Measurements from ENCODE around the gene VWA8. TPM values are rescaled to one million over a fixed set of nuclear protein-coding genes. Genes with fewer than 3 reads are reported as not detected.

The VWA8 gene
- total and polyA plus RNA-seq, 4 donors: 7.1 to 50.3 (median 12.4) TPM

DNA sequence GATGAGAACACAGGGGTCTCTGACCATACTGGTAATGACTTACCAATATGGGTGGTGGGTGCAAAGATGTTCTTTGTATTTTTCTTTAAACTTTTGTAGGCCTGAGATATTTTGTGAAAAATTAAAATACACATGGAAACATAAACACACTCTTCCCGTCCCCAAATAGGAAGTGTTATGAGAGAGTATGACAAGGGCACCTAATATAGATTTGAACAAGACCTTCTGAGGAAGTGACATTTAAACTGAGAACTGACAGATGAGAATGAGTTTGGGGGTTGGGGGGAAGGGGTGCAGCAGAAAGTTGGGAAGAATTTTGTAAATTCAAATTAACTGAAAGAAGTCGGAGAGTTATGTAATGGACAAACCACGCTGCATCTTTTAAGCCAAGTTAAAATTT lies 279.3 kb downstream of the VWA8 start:
- no peak overlapping the region for H3K27ac ChIP-seq (ENCODE audit: low read depth in 1 of 2, low read length in 2 of 2)
- 89% methylated on average over 3 of the region's 3 CpGs for WGBS

DNA sequence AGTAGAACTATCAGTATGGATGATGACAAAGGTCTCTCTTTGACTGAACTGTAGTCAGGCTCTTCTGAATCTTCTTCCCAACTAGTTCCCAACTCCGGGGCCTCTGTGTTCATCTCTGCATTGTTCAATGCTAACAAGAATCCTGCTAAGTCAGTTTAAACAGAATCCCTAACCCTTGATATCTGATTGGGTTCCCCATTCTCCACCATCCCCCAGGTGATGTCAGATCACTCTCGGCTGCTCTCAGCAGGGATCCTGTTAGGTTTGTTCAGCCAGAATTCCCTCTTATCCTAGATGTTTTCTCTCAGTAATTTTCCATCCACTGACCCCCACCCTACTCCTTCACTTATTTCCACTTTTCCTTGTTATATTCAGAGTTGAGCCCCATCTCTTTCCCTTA lies 280.0 kb downstream of the VWA8 start:
- Histone ChIP-seq H3K4me1 (ENCODE audit: control insufficient read depth in 4 of 4, insufficient read depth in 4 of 4, low read length in 3 of 4) (no peaks in the 10 kb centered on the region), H3K36me3 (ENCODE audit: control insufficient read depth in 4 of 4, insufficient read depth in 3 of 4, low read depth in 1 of 4, low read length in 3 of 4) (peaks cover 3 to 27% (median 20%) of the 10 kb centered on the region in 4 donors), H3K4me3 (ENCODE audit: low read depth in 1 of 3, low read length in 3 of 3) (no peak overlapping the region), H3K27ac (ENCODE audit: low read depth in 1 of 2, low read length in 2 of 2) (no peak overlapping the region), H3K27me3 (ENCODE audit: control insufficient read depth in 4 of 4, insufficient read depth in 4 of 4, low read length in 3 of 4) (no peaks in the 10 kb centered on the region), H3K9ac (ENCODE audit: low read depth in 1 of 2, low read length in 2 of 2) (no peak overlapping the region), H3K9me3 (ENCODE audit: control insufficient read depth in 4 of 4, low read length in 3 of 4) (no peaks in the 10 kb centered on the region)
- no peak for DNase-seq (ENCODE audit: low spot score)
- TF ChIP-seq HNF4A (conservative IDR thresholded peaks at IDR 0.05) (no peak), JUND (IDR thresholded peaks at IDR 0.05) (no peak), SP1 (IDR thresholded peaks at IDR 0.05) (no peak), HNF4G (IDR thresholded peaks at IDR 0.05) (no peak), GABPA (IDR thresholded peaks at IDR 0.05 in 1 of 2, conservative IDR thresholded peaks at IDR 0.05 in 1 of 2) (no peak), FOXA2 (IDR thresholded peaks at IDR 0.05) (no peak), NR2F2 (IDR thresholded peaks at IDR 0.05) (no peak), FOXA1 (IDR thresholded peaks at IDR 0.05) (no peak), TAF1 (conservative IDR thresholded peaks at IDR 0.05) (no peak), RAD21 (IDR thresholded peaks at IDR 0.05) (no peak), EGR1 (IDR thresholded peaks at IDR 0.05; ENCODE audit: low read depth in 2 of 2) (no peak), YY1 (IDR thresholded peaks at IDR 0.05) (no peak)
- TF ChIP-seq, protein P1, sequence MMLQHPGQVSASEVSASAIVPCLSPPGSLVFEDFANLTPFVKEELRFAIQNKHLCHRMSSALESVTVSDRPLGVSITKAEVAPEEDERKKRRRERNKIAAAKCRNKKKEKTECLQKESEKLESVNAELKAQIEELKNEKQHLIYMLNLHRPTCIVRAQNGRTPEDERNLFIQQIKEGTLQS (IDR thresholded peaks at IDR 0.05): no peak
- TF ChIP-seq, protein P2, sequence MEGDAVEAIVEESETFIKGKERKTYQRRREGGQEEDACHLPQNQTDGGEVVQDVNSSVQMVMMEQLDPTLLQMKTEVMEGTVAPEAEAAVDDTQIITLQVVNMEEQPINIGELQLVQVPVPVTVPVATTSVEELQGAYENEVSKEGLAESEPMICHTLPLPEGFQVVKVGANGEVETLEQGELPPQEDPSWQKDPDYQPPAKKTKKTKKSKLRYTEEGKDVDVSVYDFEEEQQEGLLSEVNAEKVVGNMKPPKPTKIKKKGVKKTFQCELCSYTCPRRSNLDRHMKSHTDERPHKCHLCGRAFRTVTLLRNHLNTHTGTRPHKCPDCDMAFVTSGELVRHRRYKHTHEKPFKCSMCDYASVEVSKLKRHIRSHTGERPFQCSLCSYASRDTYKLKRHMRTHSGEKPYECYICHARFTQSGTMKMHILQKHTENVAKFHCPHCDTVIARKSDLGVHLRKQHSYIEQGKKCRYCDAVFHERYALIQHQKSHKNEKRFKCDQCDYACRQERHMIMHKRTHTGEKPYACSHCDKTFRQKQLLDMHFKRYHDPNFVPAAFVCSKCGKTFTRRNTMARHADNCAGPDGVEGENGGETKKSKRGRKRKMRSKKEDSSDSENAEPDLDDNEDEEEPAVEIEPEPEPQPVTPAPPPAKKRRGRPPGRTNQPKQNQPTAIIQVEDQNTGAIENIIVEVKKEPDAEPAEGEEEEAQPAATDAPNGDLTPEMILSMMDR (IDR thresholded peaks at IDR 0.05; ENCODE audit: low read depth, low read length, missing input control): no peak
- TF ChIP-seq, protein P3, sequence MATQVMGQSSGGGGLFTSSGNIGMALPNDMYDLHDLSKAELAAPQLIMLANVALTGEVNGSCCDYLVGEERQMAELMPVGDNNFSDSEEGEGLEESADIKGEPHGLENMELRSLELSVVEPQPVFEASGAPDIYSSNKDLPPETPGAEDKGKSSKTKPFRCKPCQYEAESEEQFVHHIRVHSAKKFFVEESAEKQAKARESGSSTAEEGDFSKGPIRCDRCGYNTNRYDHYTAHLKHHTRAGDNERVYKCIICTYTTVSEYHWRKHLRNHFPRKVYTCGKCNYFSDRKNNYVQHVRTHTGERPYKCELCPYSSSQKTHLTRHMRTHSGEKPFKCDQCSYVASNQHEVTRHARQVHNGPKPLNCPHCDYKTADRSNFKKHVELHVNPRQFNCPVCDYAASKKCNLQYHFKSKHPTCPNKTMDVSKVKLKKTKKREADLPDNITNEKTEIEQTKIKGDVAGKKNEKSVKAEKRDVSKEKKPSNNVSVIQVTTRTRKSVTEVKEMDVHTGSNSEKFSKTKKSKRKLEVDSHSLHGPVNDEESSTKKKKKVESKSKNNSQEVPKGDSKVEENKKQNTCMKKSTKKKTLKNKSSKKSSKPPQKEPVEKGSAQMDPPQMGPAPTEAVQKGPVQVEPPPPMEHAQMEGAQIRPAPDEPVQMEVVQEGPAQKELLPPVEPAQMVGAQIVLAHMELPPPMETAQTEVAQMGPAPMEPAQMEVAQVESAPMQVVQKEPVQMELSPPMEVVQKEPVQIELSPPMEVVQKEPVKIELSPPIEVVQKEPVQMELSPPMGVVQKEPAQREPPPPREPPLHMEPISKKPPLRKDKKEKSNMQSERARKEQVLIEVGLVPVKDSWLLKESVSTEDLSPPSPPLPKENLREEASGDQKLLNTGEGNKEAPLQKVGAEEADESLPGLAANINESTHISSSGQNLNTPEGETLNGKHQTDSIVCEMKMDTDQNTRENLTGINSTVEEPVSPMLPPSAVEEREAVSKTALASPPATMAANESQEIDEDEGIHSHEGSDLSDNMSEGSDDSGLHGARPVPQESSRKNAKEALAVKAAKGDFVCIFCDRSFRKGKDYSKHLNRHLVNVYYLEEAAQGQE (IDR thresholded peaks at IDR 0.05): no peak
- TF ChIP-seq, protein P4, sequence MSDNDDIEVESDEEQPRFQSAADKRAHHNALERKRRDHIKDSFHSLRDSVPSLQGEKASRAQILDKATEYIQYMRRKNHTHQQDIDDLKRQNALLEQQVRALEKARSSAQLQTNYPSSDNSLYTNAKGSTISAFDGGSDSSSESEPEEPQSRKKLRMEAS (IDR thresholded peaks at IDR 0.05): no peak
- TF ChIP-seq, protein P5, sequence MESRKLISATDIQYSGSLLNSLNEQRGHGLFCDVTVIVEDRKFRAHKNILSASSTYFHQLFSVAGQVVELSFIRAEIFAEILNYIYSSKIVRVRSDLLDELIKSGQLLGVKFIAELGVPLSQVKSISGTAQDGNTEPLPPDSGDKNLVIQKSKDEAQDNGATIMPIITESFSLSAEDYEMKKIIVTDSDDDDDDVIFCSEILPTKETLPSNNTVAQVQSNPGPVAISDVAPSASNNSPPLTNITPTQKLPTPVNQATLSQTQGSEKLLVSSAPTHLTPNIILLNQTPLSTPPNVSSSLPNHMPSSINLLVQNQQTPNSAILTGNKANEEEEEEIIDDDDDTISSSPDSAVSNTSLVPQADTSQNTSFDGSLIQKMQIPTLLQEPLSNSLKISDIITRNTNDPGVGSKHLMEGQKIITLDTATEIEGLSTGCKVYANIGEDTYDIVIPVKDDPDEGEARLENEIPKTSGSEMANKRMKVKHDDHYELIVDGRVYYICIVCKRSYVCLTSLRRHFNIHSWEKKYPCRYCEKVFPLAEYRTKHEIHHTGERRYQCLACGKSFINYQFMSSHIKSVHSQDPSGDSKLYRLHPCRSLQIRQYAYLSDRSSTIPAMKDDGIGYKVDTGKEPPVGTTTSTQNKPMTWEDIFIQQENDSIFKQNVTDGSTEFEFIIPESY (IDR thresholded peaks at IDR 0.05): no peak
- 97% methylated on average over 2 of the region's 2 CpGs for WGBS

More for the DNA sequence above, 279.3 kb downstream of the VWA8 start:
- TF ChIP-seq, protein P2 (IDR thresholded peaks at IDR 0.05; ENCODE audit: low read depth, low read length, missing input control): no peak
- no peak for TF ChIP-seq RXRA (IDR thresholded peaks at IDR 0.05)
- TF ChIP-seq TAF1 (conservative IDR thresholded peaks at IDR 0.05): no peak
- no peak for TF ChIP-seq NR2F2 (IDR thresholded peaks at IDR 0.05)
- TF ChIP-seq RAD21 (IDR thresholded peaks at IDR 0.05): no peak
- TF ChIP-seq EGR1 (IDR thresholded peaks at IDR 0.05; ENCODE audit: low read depth in 2 of 2): no peak
- no peak for TF ChIP-seq HNF4A (conservative IDR thresholded peaks at IDR 0.05)
- H3K9me3 ChIP-seq (ENCODE audit: control insufficient read depth in 4 of 4, low read length in 3 of 4): no peaks in the 10 kb centered on the region
- no peak for DNase-seq (ENCODE audit: low spot score)
- H3K36me3 ChIP-seq (ENCODE audit: control insufficient read depth in 4 of 4, insufficient read depth in 3 of 4, low read depth in 1 of 4, low read length in 3 of 4): peaks cover 3 to 27% (median 22%) of the 10 kb centered on the region in 4 donors
- H3K27me3 ChIP-seq (ENCODE audit: control insufficient read depth in 4 of 4, insufficient read depth in 4 of 4, low read length in 3 of 4): no peaks in the 10 kb centered on the region
- no peaks in the 10 kb centered on the region for H3K4me1 ChIP-seq (ENCODE audit: control insufficient read depth in 4 of 4, insufficient read depth in 4 of 4, low read length in 3 of 4)
- H3K9ac ChIP-seq (ENCODE audit: low read depth in 1 of 2, low read length in 2 of 2): no peak overlapping the region
- no peak overlapping the region for H3K4me3 ChIP-seq (ENCODE audit: low read depth in 1 of 3, low read length in 3 of 3)
